GM23338 (cell line): ENCODE data around the gene RGS6.

Source experiments
- CREB1 ChIP-seq: fragments of 250-450 bp; sonication (Bioruptor Pico); IDR thresholded peaks from 2 replicates; pipeline ENCODE4 v1.5.0; 2020; ENCODE audit warnings: low read depth, mild to moderate bottlenecking, moderate library complexity
- JUNB ChIP-seq: IDR thresholded peaks from one replicate; pipeline ENCODE4 v1.6.1; 2016; ENCODE audit warnings: antibody characterized with exemption; ENCODE audit not compliant: unreplicated experiment
- POLR2AphosphoS5 ChIP-seq: IDR thresholded peaks from 2 replicates; pipeline ENCODE4 v1.6.1; 2016; ENCODE audit warnings: antibody characterized with exemption, low read depth
- ZNF114 ChIP-seq: fragments of 250-450 bp; sonication (Bioruptor Pico); IDR thresholded peaks from 2 replicates; pipeline ENCODE4 v1.5.0; 2020; ENCODE audit warnings: mild to moderate bottlenecking, moderate library complexity
- TF ChIP-seq, protein P1 (sequence below), 2 experiments: fragments of 200-600 bp in 1 of 2; sonication (generic) in 1 of 2; conservative IDR thresholded peaks; 2 replicates each; pipeline versions ENCODE4 v1.5.1 to v1.6.1; 2016 to 2017; ENCODE audit warnings: antibody characterized with exemption in 2 of 2, low read depth in 2 of 2, mild to moderate bottlenecking in 2 of 2, moderate library complexity in 1 of 2
- TF ChIP-seq, protein P2 (sequence below): IDR thresholded peaks from 2 replicates; pipeline ENCODE4 v1.6.1; 2016; ENCODE audit warnings: antibody characterized with exemption
- TF ChIP-seq, protein P3 (sequence below): IDR thresholded peaks from one replicate; pipeline ENCODE4 v1.6.1; 2018; ENCODE audit warnings: antibody characterized with exemption; ENCODE audit not compliant: unreplicated experiment

DNA sequence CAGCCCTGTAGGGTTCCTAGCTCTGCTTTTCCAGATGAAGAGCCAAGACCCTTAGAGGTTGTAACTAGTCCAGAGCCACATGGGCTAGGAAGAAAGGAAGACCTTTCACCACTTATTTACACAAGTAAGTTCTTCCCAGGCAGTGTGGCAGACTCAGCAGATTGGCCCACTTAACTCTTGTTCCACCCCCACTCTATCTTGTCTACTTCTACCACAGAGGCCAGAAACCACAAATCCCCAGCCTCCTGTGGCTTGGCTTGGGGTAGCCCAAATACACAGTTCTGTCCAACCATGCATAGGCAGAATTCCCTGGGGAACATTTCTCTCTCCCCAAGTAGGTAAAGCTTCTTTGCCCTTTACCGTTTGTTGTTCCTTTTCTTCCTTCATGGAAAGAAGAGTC lies 383.5 kb downstream of the RGS6 start:
- TF ChIP-seq, protein P1, sequence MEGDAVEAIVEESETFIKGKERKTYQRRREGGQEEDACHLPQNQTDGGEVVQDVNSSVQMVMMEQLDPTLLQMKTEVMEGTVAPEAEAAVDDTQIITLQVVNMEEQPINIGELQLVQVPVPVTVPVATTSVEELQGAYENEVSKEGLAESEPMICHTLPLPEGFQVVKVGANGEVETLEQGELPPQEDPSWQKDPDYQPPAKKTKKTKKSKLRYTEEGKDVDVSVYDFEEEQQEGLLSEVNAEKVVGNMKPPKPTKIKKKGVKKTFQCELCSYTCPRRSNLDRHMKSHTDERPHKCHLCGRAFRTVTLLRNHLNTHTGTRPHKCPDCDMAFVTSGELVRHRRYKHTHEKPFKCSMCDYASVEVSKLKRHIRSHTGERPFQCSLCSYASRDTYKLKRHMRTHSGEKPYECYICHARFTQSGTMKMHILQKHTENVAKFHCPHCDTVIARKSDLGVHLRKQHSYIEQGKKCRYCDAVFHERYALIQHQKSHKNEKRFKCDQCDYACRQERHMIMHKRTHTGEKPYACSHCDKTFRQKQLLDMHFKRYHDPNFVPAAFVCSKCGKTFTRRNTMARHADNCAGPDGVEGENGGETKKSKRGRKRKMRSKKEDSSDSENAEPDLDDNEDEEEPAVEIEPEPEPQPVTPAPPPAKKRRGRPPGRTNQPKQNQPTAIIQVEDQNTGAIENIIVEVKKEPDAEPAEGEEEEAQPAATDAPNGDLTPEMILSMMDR (conservative IDR thresholded peaks at IDR 0.05; ENCODE audit: low read depth in 2 of 2), result no peak
- no peak for TF ChIP-seq CREB1 (CRISPR knock-in tag)
- no peak for TF ChIP-seq POLR2AphosphoS5
- TF ChIP-seq, protein P2, sequence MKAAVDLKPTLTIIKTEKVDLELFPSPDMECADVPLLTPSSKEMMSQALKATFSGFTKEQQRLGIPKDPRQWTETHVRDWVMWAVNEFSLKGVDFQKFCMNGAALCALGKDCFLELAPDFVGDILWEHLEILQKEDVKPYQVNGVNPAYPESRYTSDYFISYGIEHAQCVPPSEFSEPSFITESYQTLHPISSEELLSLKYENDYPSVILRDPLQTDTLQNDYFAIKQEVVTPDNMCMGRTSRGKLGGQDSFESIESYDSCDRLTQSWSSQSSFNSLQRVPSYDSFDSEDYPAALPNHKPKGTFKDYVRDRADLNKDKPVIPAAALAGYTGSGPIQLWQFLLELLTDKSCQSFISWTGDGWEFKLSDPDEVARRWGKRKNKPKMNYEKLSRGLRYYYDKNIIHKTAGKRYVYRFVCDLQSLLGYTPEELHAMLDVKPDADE, result no peak
- TF ChIP-seq JUNB, result no peak
- TF ChIP-seq, protein P3, sequence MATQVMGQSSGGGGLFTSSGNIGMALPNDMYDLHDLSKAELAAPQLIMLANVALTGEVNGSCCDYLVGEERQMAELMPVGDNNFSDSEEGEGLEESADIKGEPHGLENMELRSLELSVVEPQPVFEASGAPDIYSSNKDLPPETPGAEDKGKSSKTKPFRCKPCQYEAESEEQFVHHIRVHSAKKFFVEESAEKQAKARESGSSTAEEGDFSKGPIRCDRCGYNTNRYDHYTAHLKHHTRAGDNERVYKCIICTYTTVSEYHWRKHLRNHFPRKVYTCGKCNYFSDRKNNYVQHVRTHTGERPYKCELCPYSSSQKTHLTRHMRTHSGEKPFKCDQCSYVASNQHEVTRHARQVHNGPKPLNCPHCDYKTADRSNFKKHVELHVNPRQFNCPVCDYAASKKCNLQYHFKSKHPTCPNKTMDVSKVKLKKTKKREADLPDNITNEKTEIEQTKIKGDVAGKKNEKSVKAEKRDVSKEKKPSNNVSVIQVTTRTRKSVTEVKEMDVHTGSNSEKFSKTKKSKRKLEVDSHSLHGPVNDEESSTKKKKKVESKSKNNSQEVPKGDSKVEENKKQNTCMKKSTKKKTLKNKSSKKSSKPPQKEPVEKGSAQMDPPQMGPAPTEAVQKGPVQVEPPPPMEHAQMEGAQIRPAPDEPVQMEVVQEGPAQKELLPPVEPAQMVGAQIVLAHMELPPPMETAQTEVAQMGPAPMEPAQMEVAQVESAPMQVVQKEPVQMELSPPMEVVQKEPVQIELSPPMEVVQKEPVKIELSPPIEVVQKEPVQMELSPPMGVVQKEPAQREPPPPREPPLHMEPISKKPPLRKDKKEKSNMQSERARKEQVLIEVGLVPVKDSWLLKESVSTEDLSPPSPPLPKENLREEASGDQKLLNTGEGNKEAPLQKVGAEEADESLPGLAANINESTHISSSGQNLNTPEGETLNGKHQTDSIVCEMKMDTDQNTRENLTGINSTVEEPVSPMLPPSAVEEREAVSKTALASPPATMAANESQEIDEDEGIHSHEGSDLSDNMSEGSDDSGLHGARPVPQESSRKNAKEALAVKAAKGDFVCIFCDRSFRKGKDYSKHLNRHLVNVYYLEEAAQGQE, result no peak
- TF ChIP-seq ZNF114 (CRISPR knock-in tag), result no peak
